K562 (cell line): Measurements from ENCODE around the gene RNF180. TPM values are rescaled to one million over a fixed set of nuclear protein-coding genes. Genes with fewer than 3 reads are reported as not detected.

Experiments
- ATAC-seq: fragments of 200-7000 bp; cut with Tn5 transposase; 3 replicates; pipeline ENCODE4 v1.9.1; 2020; ENCODE audit warnings: moderate library complexity
- BruUV-seq: library from RNA; stranded (reverse); fragments of 400-500 nt; replicated peaks from 2 replicates; lab custom pipeline; 2021; lab: Mats Ljungman, UMichigan
- CTCF ChIA-PET: fragments of 300-600 bp; formaldehyde crosslinking; extraction: SDS; loops from one replicate; lab custom pipeline; 2021; ENCODE audit warnings: low intra/inter-chr PET ratio; lab: Yijun Ruan, JAX
- POLR2A ChIA-PET: fragments of 300-600, 350-650 bp; sonication (Branson Sonifier 250); formaldehyde crosslinking; extraction: SDS; loops from one replicate; lab custom pipeline; 2021; ENCODE audit warnings: antibody characterized with exemption, inconsistent platforms; lab: Yijun Ruan, JAX
- DNase-seq, 4 experiments: peaks; one replicate each; pipeline versions ENCODE4 v3.0.0 to v3.0.0-alpha.2; 2011 to 2018; ENCODE audit warnings: low spot score in 3 of 4, mixed read lengths in 3 of 4; ENCODE audit errors: extremely low read depth in 1 of 4
- FAIRE-seq: peaks from 2 replicates; lab custom pipeline; 2011; peaks lifted over from hg19 to GRCh38; lab: Jason Lieb, UNC
- H2AFZ ChIP-seq: 2 replicates; pipeline ENCODE4 v1.6.0; 2011; ENCODE audit warnings: low read depth, low read length, control low read depth, inconsistent platforms
- H3K27ac ChIP-seq: fragments of 200-600 bp; 3 replicates; pipeline ENCODE4 v1.8.0; 2011; ENCODE audit warnings: low read depth, mild to moderate bottlenecking, control low read depth, inconsistent platforms, low read length, moderate library complexity, mixed read lengths; ENCODE audit errors: extremely low read depth
- H3K27me3 ChIP-seq, 2 experiments: fragments of 300-600 bp in 1 of 2; 2 replicates in 1 of 2; 3 replicates in 1 of 2; pipeline versions ENCODE4 v1.6.0 to v1.8.0; 2011; ENCODE audit warnings: inconsistent platforms in 2 of 2, low read length in 2 of 2, mild to moderate bottlenecking in 1 of 2, mixed read lengths in 1 of 2, moderate library complexity in 1 of 2; ENCODE audit not compliant: control insufficient read depth in 2 of 2, insufficient read depth in 2 of 2
- H3K36me3 ChIP-seq: fragments of 300-600 bp; 3 replicates; pipeline ENCODE4 v1.8.0; 2011; ENCODE audit warnings: mild to moderate bottlenecking, low read length, inconsistent platforms; ENCODE audit not compliant: control insufficient read depth, insufficient read depth
- H3K4me1 ChIP-seq, 2 experiments: fragments of 200-600 bp in 1 of 2; replicated peaks in 1 of 2; 2 replicates in 1 of 2; 3 replicates in 1 of 2; pipeline versions ENCODE4 v1.5.1 to v1.8.0; 2011; ENCODE audit warnings: inconsistent platforms in 2 of 2, low read length in 2 of 2, mild to moderate bottlenecking in 1 of 2, mixed read lengths in 1 of 2, moderate library complexity in 1 of 2; ENCODE audit not compliant: control insufficient read depth in 2 of 2, insufficient read depth in 2 of 2
- H3K4me2 ChIP-seq: 2 replicates; pipeline ENCODE4 v1.6.1; 2011; ENCODE audit warnings: low read length, control low read depth, inconsistent platforms, mixed read lengths; ENCODE audit not compliant: insufficient read depth
- H3K4me3 ChIP-seq: fragments of 200-600 bp; sonication (generic), shearing (Covaris generic); 2 replicates; pipeline ENCODE4 v1.5.1; 2016; ENCODE audit warnings: control low read depth, inconsistent platforms
- H3K79me2 ChIP-seq: fragments of 200-600 bp; 3 replicates; pipeline ENCODE4 v1.8.0; 2011; ENCODE audit warnings: low read length, inconsistent platforms; ENCODE audit not compliant: control insufficient read depth, insufficient read depth
- H3K9ac ChIP-seq, 2 experiments: 2 replicates each; pipeline versions ENCODE4 v1.6.0 to v1.6.1; 2011; ENCODE audit warnings: low read depth in 2 of 2, low read length in 2 of 2, control low read depth in 1 of 2, inconsistent platforms in 1 of 2, mild to moderate bottlenecking in 1 of 2, mixed read lengths in 1 of 2; ENCODE audit not compliant: insufficient read depth in 1 of 2
- H3K9me1 ChIP-seq: one replicate; pipeline ENCODE4 v1.6.0; 2011; ENCODE audit warnings: inconsistent platforms, mild to moderate bottlenecking, low read length, moderate library complexity; ENCODE audit not compliant: control insufficient read depth, insufficient read depth
- H3K9me3 ChIP-seq: replicated peaks from 2 replicates; pipeline ENCODE4 v1.5.1; 2011; ENCODE audit warnings: low read depth, low read length, inconsistent platforms; ENCODE audit not compliant: control insufficient read depth, insufficient read depth
- H4K20me1 ChIP-seq: replicated peaks from 2 replicates; pipeline ENCODE4 v1.6.1; 2011; ENCODE audit warnings: low read length, inconsistent platforms, mixed read lengths; ENCODE audit not compliant: control insufficient read depth, insufficient read depth
- BCOR ChIP-seq: fragments of 450-650 bp; IDR thresholded peaks from 2 replicates; pipeline ENCODE4 v1.6.1; 2016
- GATA2 ChIP-seq: sonication (generic); formaldehyde crosslinking; IDR thresholded peaks from 2 replicates; pipeline ENCODE4 v1.4.0; 2020; ENCODE audit warnings: mild to moderate bottlenecking, missing genetic modification reagents
- LEF1 ChIP-seq: fragments of 450-650 bp; IDR thresholded peaks from 2 replicates; pipeline ENCODE4 v1.6.1; 2016; ENCODE audit warnings: mild to moderate bottlenecking
- MYBL2 ChIP-seq, 2 experiments: fragments of 450-650 bp in 1 of 2; sonication (generic) in 1 of 2; formaldehyde crosslinking in 1 of 2; IDR thresholded peaks; 2 replicates each; pipeline versions ENCODE4 v1.6.1 to v1.8.1; 2017 to 2022; ENCODE audit warnings: borderline replicate concordance in 1 of 2, inconsistent platforms in 1 of 2, low read depth in 1 of 2, mild to moderate bottlenecking in 1 of 2, missing genetic modification reagents in 1 of 2, moderate library complexity in 1 of 2
- NONO ChIP-seq, 2 experiments: fragments of 200-400 bp in 1 of 2; fragments of 450-650 bp in 1 of 2; formaldehyde crosslinking in 1 of 2; IDR thresholded peaks; 2 replicates each; pipeline ENCODE4 v1.6.1; 2017; ENCODE audit warnings: low read depth in 2 of 2, mild to moderate bottlenecking in 2 of 2, moderate library complexity in 2 of 2, low read length in 1 of 2
- SIN3A ChIP-seq, 2 experiments: fragments of 150-350 bp in 1 of 2; IDR thresholded peaks; 2 replicates each; pipeline ENCODE4 v1.6.1; 2011 to 2016; ENCODE audit warnings: borderline replicate concordance in 2 of 2, low read depth in 2 of 2, low read length in 2 of 2, mild to moderate bottlenecking in 2 of 2, moderate library complexity in 2 of 2; ENCODE audit not compliant: control insufficient read depth in 1 of 2
- TEAD1 ChIP-seq, 2 experiments: fragments of 450-650 bp in 1 of 2; sonication (generic) in 1 of 2; formaldehyde crosslinking; IDR thresholded peaks; 2 replicates each; pipeline versions ENCODE4 v1.4.0 to v1.8.0; 2020 to 2022; ENCODE audit warnings: mild to moderate bottlenecking in 2 of 2, missing genetic modification reagents in 1 of 2
- ZNF143 ChIP-seq: sonication (generic); formaldehyde crosslinking; IDR thresholded peaks from 2 replicates; pipeline ENCODE4 v1.9.0; 2022; ENCODE audit warnings: mild to moderate bottlenecking, missing genetic modification reagents
- WGBS: fragments of 100-300 bp; shearing (Covaris generic); methylation state at CpG from one replicate; pipeline ENCODE4 v1.1.6; 2016; ENCODE audit warnings: low coverage, mixed read lengths; ENCODE audit not compliant: insufficient coverage; ENCODE audit errors: missing lambda C conversion rate; 5-methylcytosine and 5-hydroxymethylcytosine counted together
- in situ Hi-C: fragments of 300-500 bp; cut with MboI; formaldehyde crosslinking; loops from 4 replicates; pipeline ENCODE4 v1.15.0; 2018; ENCODE audit warnings: inconsistent platforms, mixed read lengths
- intact Hi-C: fragments of 100-400 bp; cut with micrococcal nuclease; formaldehyde crosslinking; loops from 2 replicates; pipeline ENCODE4 v1.14.2; 2022
- polyA plus RNA-seq, 8 experiments: library from polyadenylated mRNA; depleted of rRNA in 4 of 8; stranded (reverse) in 5 of 8; unstranded in 3 of 8; fragments of >200 nt; fragmentation: Nextera tagmentation in 2 of 8; fragmentation: Illumina TruSeq in 1 of 8; extraction: Ambion mirVana in 2 of 8; extraction: Trizol in 1 of 8; gene quantifications; 2 replicates each; pipeline versions ENCODE4 v1.2.1 to v1.2.3, GENCODE V29; 2011 to 2014; ENCODE audit warnings: inconsistent platforms in 1 of 8, missing spikeins in 1 of 8
- total RNA-seq, 7 experiments: library from RNA; depleted of rRNA in 6 of 7; stranded (reverse); fragments of >200 nt in 6 of 7; fragmentation: Illumina TruSeq in 2 of 7; extraction: Trizol in 2 of 7; gene quantifications; 2 replicates each; pipeline versions ENCODE4 v1.2.1 to v1.2.3, GENCODE V29; 2011 to 2021; ENCODE audit warnings: low replicate concordance in 1 of 7
- TF ChIP-seq, protein P1 (sequence below): sonication (generic); formaldehyde crosslinking; IDR thresholded peaks from 2 replicates; pipeline ENCODE4 v1.8.1; 2023; ENCODE audit warnings: mild to moderate bottlenecking, missing genetic modification reagents
- TF ChIP-seq, protein P2 (sequence below): fragments of 450-650 bp; IDR thresholded peaks from 2 replicates; pipeline ENCODE4 v1.6.1; 2018; ENCODE audit not compliant: partially characterized antibody

The RNF180 gene
- total and polyA plus RNA-seq, 9 of the 15 experiments (the other 6 are each of a cell fraction or from before 2014, with no cell fraction given): 0.05 TPM; not detected in 8

DNA sequence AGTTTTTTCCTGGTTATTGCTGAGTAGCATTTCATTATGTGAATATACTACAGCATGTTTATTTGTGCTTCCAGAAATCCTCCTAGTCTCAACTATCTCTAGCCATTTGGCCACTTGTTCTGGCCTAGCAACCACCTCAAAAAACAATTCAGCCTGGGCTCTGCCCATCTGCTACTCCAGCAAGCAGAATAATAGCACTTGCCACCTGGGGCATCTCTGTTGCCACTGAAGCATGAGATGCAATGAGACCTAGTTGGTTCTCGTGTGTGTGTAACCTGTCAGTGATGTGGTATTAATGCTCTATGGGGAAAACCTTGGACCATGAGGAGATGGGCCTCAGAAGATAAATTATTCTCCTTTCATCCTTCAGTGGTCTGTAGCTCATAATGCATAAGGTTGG lies 129.5 kb downstream of the RNF180 start:
- Histone ChIP-seq H3K9ac (no peak overlapping the region), H3K9me1 (no peaks in the 10 kb centered on the region), H3K9me3 (no peaks in the 10 kb centered on the region), H4K20me1 (no peaks in the 10 kb centered on the region), H3K79me2 (no peaks in the 10 kb centered on the region), H3K4me2 (no peak overlapping the region), H3K4me1 (no peaks in the 10 kb centered on the region), H3K27ac (no peak overlapping the region), H3K27me3 (no peaks in the 10 kb centered on the region), H3K36me3 (no peaks in the 10 kb centered on the region), H3K4me3 (no peak overlapping the region), H2AFZ (no peak overlapping the region)
- no peak for DNase-seq
- 0% methylated on average over 1 of the region's 1 CpG for WGBS
- intact Hi-C loops: no loop called here
- no peak for FAIRE-seq
- TF ChIP-seq BCOR (no peak), MYBL2 (IDR thresholded peaks at IDR 0.05; ENCODE audit: low read depth) (no peak), MYBL2 (CRISPR knock-in tag; IDR thresholded peaks at IDR 0.05; ENCODE audit: borderline replicate concordance) (no peak), SIN3A (IDR thresholded peaks at IDR 0.05; ENCODE audit: borderline replicate concordance in 2 of 2, control insufficient read depth in 1 of 2, low read depth in 2 of 2, low read length in 2 of 2) (no peak), NONO (IDR thresholded peaks at IDR 0.05; ENCODE audit: low read depth in 2 of 2, low read length in 1 of 2) (no peak), GATA2 (no peak), TEAD1 (CRISPR knock-in tag; IDR thresholded peaks at IDR 0.05) (no peak), ZNF143 (CRISPR knock-in tag) (no peak), LEF1 (no peak)
- TF ChIP-seq, protein P1, sequence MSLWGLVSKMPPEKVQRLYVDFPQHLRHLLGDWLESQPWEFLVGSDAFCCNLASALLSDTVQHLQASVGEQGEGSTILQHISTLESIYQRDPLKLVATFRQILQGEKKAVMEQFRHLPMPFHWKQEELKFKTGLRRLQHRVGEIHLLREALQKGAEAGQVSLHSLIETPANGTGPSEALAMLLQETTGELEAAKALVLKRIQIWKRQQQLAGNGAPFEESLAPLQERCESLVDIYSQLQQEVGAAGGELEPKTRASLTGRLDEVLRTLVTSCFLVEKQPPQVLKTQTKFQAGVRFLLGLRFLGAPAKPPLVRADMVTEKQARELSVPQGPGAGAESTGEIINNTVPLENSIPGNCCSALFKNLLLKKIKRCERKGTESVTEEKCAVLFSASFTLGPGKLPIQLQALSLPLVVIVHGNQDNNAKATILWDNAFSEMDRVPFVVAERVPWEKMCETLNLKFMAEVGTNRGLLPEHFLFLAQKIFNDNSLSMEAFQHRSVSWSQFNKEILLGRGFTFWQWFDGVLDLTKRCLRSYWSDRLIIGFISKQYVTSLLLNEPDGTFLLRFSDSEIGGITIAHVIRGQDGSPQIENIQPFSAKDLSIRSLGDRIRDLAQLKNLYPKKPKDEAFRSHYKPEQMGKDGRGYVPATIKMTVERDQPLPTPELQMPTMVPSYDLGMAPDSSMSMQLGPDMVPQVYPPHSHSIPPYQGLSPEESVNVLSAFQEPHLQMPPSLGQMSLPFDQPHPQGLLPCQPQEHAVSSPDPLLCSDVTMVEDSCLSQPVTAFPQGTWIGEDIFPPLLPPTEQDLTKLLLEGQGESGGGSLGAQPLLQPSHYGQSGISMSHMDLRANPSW (CRISPR knock-in tag): no peak
- TF ChIP-seq, protein P2, sequence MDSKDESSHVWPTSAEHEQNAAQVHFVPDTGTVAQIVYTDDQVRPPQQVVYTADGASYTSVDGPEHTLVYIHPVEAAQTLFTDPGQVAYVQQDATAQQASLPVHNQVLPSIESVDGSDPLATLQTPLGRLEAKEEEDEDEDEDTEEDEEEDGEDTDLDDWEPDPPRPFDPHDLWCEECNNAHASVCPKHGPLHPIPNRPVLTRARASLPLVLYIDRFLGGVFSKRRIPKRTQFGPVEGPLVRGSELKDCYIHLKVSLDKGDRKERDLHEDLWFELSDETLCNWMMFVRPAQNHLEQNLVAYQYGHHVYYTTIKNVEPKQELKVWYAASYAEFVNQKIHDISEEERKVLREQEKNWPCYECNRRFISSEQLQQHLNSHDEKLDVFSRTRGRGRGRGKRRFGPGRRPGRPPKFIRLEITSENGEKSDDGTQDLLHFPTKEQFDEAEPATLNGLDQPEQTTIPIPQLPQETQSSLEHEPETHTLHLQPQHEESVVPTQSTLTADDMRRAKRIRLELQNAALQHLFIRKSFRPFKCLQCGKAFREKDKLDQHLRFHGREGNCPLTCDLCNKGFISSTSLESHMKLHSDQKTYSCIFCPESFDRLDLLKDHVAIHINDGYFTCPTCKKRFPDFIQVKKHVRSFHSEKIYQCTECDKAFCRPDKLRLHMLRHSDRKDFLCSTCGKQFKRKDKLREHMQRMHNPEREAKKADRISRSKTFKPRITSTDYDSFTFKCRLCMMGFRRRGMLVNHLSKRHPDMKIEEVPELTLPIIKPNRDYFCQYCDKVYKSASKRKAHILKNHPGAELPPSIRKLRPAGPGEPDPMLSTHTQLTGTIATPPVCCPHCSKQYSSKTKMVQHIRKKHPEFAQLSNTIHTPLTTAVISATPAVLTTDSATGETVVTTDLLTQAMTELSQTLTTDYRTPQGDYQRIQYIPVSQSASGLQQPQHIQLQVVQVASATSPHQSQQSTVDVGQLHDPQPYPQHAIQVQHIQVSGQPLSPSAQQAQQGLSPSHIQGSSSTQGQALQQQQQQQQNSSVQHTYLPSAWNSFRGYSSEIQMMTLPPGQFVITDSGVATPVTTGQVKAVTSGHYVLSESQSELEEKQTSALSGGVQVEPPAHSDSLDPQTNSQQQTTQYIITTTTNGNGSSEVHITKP: no peak
- ChIA-PET POLR2A (no interaction called here), CTCF (no interaction called here)
- ATAC-seq: no peak
- in situ Hi-C loops: no loop called here
- BruUV-seq: no TSS peak
